HG02852 (cell line): ENCODE measurements around the gene SLC39A11.
"Not testable (repeated sequence)": the region's sequence is repeated elsewhere in the genome, so short reads cannot be mapped to it uniquely, and the experiment has no call there.

Experiments
- ATAC-seq: cut with Tn5 transposase; IDR thresholded peaks from one replicate; pipeline ENCODE4 v1.9.1; 2021; ENCODE audit warnings: mild to moderate bottlenecking, moderate library complexity; ENCODE audit not compliant: unreplicated experiment

The SLC39A11 gene

GRCh38 chr17:73092523-73093135 is at the start of gene SLC39A11:
TSS of gene SLC39A11 (minus strand) at chr17:73092688. CDS start at chr17:73088764, 3,924 bp downstream.
- peak; percentile 99 for ATAC-seq

- ATAC-seq: no peak
These were observed 48.9 kb upstream of the SLC39A11 start for GRCh38 chr17:73141411-73141810.

- no peak for ATAC-seq
These were observed 48.1 kb upstream of the SLC39A11 start for GRCh38 chr17:73140566-73140965.

- no peak for ATAC-seq
These were observed 46.8 kb upstream of the SLC39A11 start for GRCh38 chr17:73139296-73139695.

GRCh38 chr17:73138541-73139138 is 46.2 kb upstream of the SLC39A11 start:
- no peak for ATAC-seq

- ATAC-seq: no peak
These were observed 44.9 kb upstream of the SLC39A11 start for GRCh38 chr17:73137376-73137775.

- no peak for ATAC-seq
These were observed 43.3 kb upstream of the SLC39A11 start for GRCh38 chr17:73135766-73136165.

GRCh38 chr17:73133911-73134649 is 41.6 kb upstream of the SLC39A11 start:
- no peak for ATAC-seq

- peak; percentile 66 for ATAC-seq
These were observed 39.6 kb upstream of the SLC39A11 start for GRCh38 chr17:73132085-73132492.

- not testable (repeated sequence) for ATAC-seq
These were observed 39.0 kb upstream of the SLC39A11 start for GRCh38 chr17:73131439-73131838.

- no peak for ATAC-seq
These were observed 38.5 kb upstream of the SLC39A11 start for GRCh38 chr17:73130977-73131376.

GRCh38 chr17:73128496-73128895 is 36.0 kb upstream of the SLC39A11 start:
- no peak for ATAC-seq

GRCh38 chr17:73126716-73127473 is 34.4 kb upstream of the SLC39A11 start:
- no peak for ATAC-seq

GRCh38 chr17:73123606-73124320 is 31.3 kb upstream of the SLC39A11 start:
- ATAC-seq: no peak

GRCh38 chr17:73122953-73123605 is 30.6 kb upstream of the SLC39A11 start:
- no peak for ATAC-seq

- ATAC-seq: no peak
These were observed 29.0 kb upstream of the SLC39A11 start for GRCh38 chr17:73121506-73121905.

- no peak for ATAC-seq
These were observed 27.1 kb upstream of the SLC39A11 start for GRCh38 chr17:73119631-73120030.

GRCh38 chr17:73118951-73119391 is 26.5 kb upstream of the SLC39A11 start:
- no peak for ATAC-seq

- no peak for ATAC-seq
These were observed 25.7 kb upstream of the SLC39A11 start for GRCh38 chr17:73118139-73118538.

GRCh38 chr17:73112246-73112645 is 19.8 kb upstream of the SLC39A11 start:
- no peak for ATAC-seq
